CD14-positive monocyte (primary cell): ENCODE results near the gene TNFAIP8L3. TPM values are rescaled to one million over a fixed set of nuclear protein-coding genes. Genes with fewer than 3 reads are reported as not detected.

ENCODE experiments used
- DNase-seq, 3 donors: peaks; one replicate each; pipeline ENCODE4 v3.0.0-alpha.2; 2011 to 2022
- H2AFZ ChIP-seq: 2 replicates; pipeline ENCODE4 v1.6.0; 2012; ENCODE audit warnings: mild to moderate bottlenecking, low read depth, low read length, inconsistent platforms; ENCODE audit not compliant: insufficient read depth, poor library complexity, severe bottlenecking
- H3K27ac ChIP-seq, 2 donors: 1 replicate in 1 of 2; 2 replicates in 1 of 2; pipeline ENCODE4 v1.5.1; 2012 to 2013; ENCODE audit warnings: low read length in 2 of 2, control low read depth in 1 of 2, inconsistent platforms in 1 of 2, low read depth in 1 of 2, mild to moderate bottlenecking in 1 of 2
- H3K27me3 ChIP-seq, 2 donors: one replicate each; pipeline versions ENCODE4 v1.6.0 to v1.6.1; 2011 to 2013; ENCODE audit warnings: low read length in 2 of 2; ENCODE audit not compliant: control insufficient read depth in 2 of 2, insufficient read depth in 2 of 2
- H3K36me3 ChIP-seq, 2 donors: replicated peaks in 1 of 2; 1 replicate in 1 of 2; 2 replicates in 1 of 2; pipeline versions ENCODE4 v1.5.1 to v1.6.1; 2012 to 2013; ENCODE audit warnings: low read length in 2 of 2, control low read depth in 1 of 2, inconsistent platforms in 1 of 2, mild to moderate bottlenecking in 1 of 2; ENCODE audit not compliant: insufficient read depth in 2 of 2, control insufficient read depth in 1 of 2
- H3K4me1 ChIP-seq, 2 donors: 1 replicate in 1 of 2; 2 replicates in 1 of 2; pipeline versions ENCODE4 v1.5.1 to v1.6.1; 2012 to 2013; ENCODE audit warnings: low read length in 2 of 2, control low read depth in 1 of 2, inconsistent platforms in 1 of 2, mild to moderate bottlenecking in 1 of 2, moderate library complexity in 1 of 2; ENCODE audit not compliant: insufficient read depth in 2 of 2, control insufficient read depth in 1 of 2
- H3K4me2 ChIP-seq: replicated peaks from 2 replicates; pipeline ENCODE3; 2012; ENCODE audit warnings: low read length, moderate library complexity, mild to moderate bottlenecking; ENCODE audit not compliant: poor library complexity, severe bottlenecking; ENCODE audit errors: extremely low read depth
- H3K4me3 ChIP-seq, 3 experiments: fragments of 200-600 bp in 1 of 3; sonication (generic) in 1 of 3; replicated peaks in 1 of 3; 1 replicate in 2 of 3; 2 replicates in 1 of 3; pipeline ENCODE4 v1.5.1; 2011 to 2013; ENCODE audit warnings: low read length in 3 of 3, mild to moderate bottlenecking in 3 of 3, control low read depth in 2 of 3, low read depth in 2 of 3, inconsistent platforms in 1 of 3, moderate library complexity in 1 of 3
- H3K79me2 ChIP-seq: 2 replicates; pipeline ENCODE4 v1.6.0; 2012; ENCODE audit warnings: mild to moderate bottlenecking, control low read depth, inconsistent platforms, low read length, moderate library complexity; ENCODE audit not compliant: insufficient read depth
- H3K9ac ChIP-seq: 2 replicates; pipeline ENCODE4 v1.6.0; 2017; ENCODE audit warnings: low read length, mild to moderate bottlenecking; ENCODE audit not compliant: insufficient read depth, poor library complexity, severe bottlenecking
- H3K9me3 ChIP-seq, 2 donors: replicated peaks in 1 of 2; 1 replicate in 1 of 2; 2 replicates in 1 of 2; pipeline versions ENCODE4 v1.5.1 to v1.6.1; 2012 to 2013; ENCODE audit warnings: low read length in 2 of 2, control low read depth in 1 of 2; ENCODE audit not compliant: control insufficient read depth in 1 of 2, insufficient read depth in 1 of 2
- H4K20me1 ChIP-seq: 2 replicates; pipeline ENCODE4 v1.6.0; 2012; ENCODE audit warnings: mild to moderate bottlenecking, low read length, control low read depth, moderate library complexity; ENCODE audit not compliant: insufficient read depth
- H3K27ac Mint-ChIP-seq, 7 donors: one replicate each; pipeline ENCODE4 v1.8.0; 2020; ENCODE audit warnings: mild to moderate bottlenecking in 7 of 7, mixed read lengths in 7 of 7, moderate library complexity in 6 of 7, inconsistent platforms in 2 of 7
- H3K27me3 Mint-ChIP-seq, 3 donors: one replicate each; pipeline ENCODE4 v1.8.0; 2021 to 2022; ENCODE audit warnings: low read depth in 3 of 3, mild to moderate bottlenecking in 3 of 3, mixed read lengths in 3 of 3, moderate library complexity in 3 of 3, inconsistent platforms in 1 of 3
- H3K36me3 Mint-ChIP-seq, 2 donors: one replicate each; pipeline ENCODE4 v1.8.0; 2020; ENCODE audit warnings: mixed read lengths in 2 of 2, inconsistent platforms in 1 of 2, mild to moderate bottlenecking in 1 of 2
- H3K4me1 Mint-ChIP-seq: one replicate; pipeline ENCODE4 v1.8.0; 2020; ENCODE audit warnings: mild to moderate bottlenecking, mixed read lengths
- H3K4me3 Mint-ChIP-seq, 2 donors: one replicate each; pipeline ENCODE4 v1.8.0; 2020; ENCODE audit warnings: mild to moderate bottlenecking in 2 of 2, mixed read lengths in 2 of 2, moderate library complexity in 1 of 2
- H3K9me3 Mint-ChIP-seq, 7 donors: one replicate each; pipeline ENCODE4 v1.8.0; 2020 to 2022; ENCODE audit warnings: mixed read lengths in 7 of 7, mild to moderate bottlenecking in 6 of 7, moderate library complexity in 6 of 7, inconsistent platforms in 2 of 7
- WGBS: methylation state at CpG from one replicate; pipeline ENCODE4 v1.1.5; 2013; ENCODE audit warnings: missing lambda C conversion rate; ENCODE audit not compliant: insufficient coverage; 5-methylcytosine and 5-hydroxymethylcytosine counted together
- intact Hi-C, 2 donors: fragments of 100-400 bp; cut with micrococcal nuclease; formaldehyde crosslinking; loops; one replicate each; pipeline versions ENCODE4 v1.15.0 to v1.15.1; 2023
- polyA plus RNA-seq, 3 donors: library from polyadenylated mRNA; depleted of rRNA in 1 of 3; unstranded in 2 of 3; stranded (reverse) in 1 of 3; fragments of 300-500 nt in 2 of 3; fragments of >200 nt in 1 of 3; fragmentation: Illumina TruSeq in 2 of 3; gene quantifications; 1 replicate in 2 of 3; 2 replicates in 1 of 3; pipeline ENCODE4 v1.2.3, GENCODE V29; 2012 to 2021
- TF ChIP-seq, protein P1 (sequence below): fragments of 200-600 bp; IDR thresholded peaks from one replicate; pipeline ENCODE4 v1.8.0; 2022; ENCODE audit warnings: antibody characterized with exemption, mild to moderate bottlenecking

The TNFAIP8L3 gene
- polyA plus RNA-seq, 3 donors = not detected

DNA sequence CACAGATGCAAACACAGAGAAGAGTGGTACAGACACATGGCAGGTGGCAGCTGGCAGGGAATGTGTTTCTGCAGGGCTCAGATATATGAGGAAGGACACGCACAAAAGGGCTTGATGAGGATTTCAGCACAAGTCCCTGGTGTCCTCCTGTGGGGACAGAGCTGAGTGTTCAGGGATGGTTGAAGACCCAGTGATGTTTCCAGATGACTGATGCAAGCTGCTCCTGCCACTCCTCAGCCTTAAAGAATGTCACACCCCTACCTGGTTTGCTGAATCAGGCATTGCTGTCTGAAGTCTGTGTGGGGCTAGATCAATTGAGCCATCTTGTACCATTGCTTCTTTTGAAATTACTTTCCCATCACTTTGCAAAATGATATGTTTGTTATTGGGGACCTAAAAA lies 40.2 kb downstream of the TNFAIP8L3 start:
- Histone ChIP-seq H3K4me3 (no peak overlapping the region), H3K27ac (no peak overlapping the region), H3K4me2 (no peak overlapping the region), H3K79me2 (no peaks in the 10 kb centered on the region), H3K36me3 (no peaks in the 10 kb centered on the region), H3K27me3 (peaks cover 4 to 7% of the 10 kb centered on the region in 2 donors), H3K9me3 (no peaks in the 10 kb centered on the region), H2AFZ (no peak overlapping the region), H3K9ac (no peak overlapping the region), H4K20me1 (no peaks in the 10 kb centered on the region), H3K4me1 (peaks cover under 1 to 1% of the 10 kb centered on the region in 2 donors)
- peaks cover 7 to 20% (median 17%) of the 10 kb centered on the region in 3 donors for H3K27me3 Mint-ChIP-seq
- no peak overlapping the region for H3K27ac Mint-ChIP-seq
- H3K9me3 Mint-ChIP-seq = peaks cover 0 to 1% (median 0%) of the 10 kb centered on the region in 7 donors
- no peaks in the 10 kb centered on the region for H3K36me3 Mint-ChIP-seq
- no peaks in the 10 kb centered on the region for H3K4me1 Mint-ChIP-seq
- intact Hi-C loops = no loop called here
- no peak for DNase-seq
- H3K4me3 Mint-ChIP-seq = no peak overlapping the region
- TF ChIP-seq, protein P1, sequence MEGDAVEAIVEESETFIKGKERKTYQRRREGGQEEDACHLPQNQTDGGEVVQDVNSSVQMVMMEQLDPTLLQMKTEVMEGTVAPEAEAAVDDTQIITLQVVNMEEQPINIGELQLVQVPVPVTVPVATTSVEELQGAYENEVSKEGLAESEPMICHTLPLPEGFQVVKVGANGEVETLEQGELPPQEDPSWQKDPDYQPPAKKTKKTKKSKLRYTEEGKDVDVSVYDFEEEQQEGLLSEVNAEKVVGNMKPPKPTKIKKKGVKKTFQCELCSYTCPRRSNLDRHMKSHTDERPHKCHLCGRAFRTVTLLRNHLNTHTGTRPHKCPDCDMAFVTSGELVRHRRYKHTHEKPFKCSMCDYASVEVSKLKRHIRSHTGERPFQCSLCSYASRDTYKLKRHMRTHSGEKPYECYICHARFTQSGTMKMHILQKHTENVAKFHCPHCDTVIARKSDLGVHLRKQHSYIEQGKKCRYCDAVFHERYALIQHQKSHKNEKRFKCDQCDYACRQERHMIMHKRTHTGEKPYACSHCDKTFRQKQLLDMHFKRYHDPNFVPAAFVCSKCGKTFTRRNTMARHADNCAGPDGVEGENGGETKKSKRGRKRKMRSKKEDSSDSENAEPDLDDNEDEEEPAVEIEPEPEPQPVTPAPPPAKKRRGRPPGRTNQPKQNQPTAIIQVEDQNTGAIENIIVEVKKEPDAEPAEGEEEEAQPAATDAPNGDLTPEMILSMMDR = no peak
- no CpG with 5 or more reads among the region's 1 CpG for WGBS

- Histone ChIP-seq H3K9me3 (no peaks in the 10 kb centered on the region), H3K4me3 (no peak overlapping the region), H4K20me1 (no peaks in the 10 kb centered on the region), H2AFZ (no peak overlapping the region), H3K4me1 (peaks cover 10 to 11% of the 10 kb centered on the region in 2 donors), H3K4me2 (no peak overlapping the region), H3K27ac (no peak overlapping the region), H3K79me2 (no peaks in the 10 kb centered on the region), H3K36me3 (no peaks in the 10 kb centered on the region), H3K9ac (no peak overlapping the region), H3K27me3 (peaks cover 2 to 5% of the 10 kb centered on the region in 2 donors)
- Mint-ChIP-seq H3K9me3 (peaks cover 0 to 1% (median 0%) of the 10 kb centered on the region in 7 donors), H3K4me1 (peaks cover 8% of the 10 kb centered on the region), H3K36me3 (no peaks in the 10 kb centered on the region), H3K27ac (no peak overlapping the region), H3K27me3 (peaks cover 7 to 18% (median 17%) of the 10 kb centered on the region in 3 donors), H3K4me3 (no peak overlapping the region)
- TF ChIP-seq, protein P1 = no peak
- intact Hi-C loops = no loop called here
- no peak for DNase-seq
- 100% methylated on average over 1 of the region's 1 CpG for WGBS
Measured at GRCh38 chr15:51053571-51053970, 41.1 kb downstream of the TNFAIP8L3 start.
